Endometrial microvascular endothelial cells (primary cell): ENCODE results near the gene IGIP. TPM values are rescaled to one million over a fixed set of nuclear protein-coding genes. Genes with fewer than 3 reads are reported as not detected.

Experiments
- in situ Hi-C: cut with HindIII; loops from 2 replicates; pipeline ENCODE4 v1.10.0; 2017; ENCODE audit warnings: low sequenced_read_pairs, low pct_unique_long_range_greater_than_20kb; ENCODE audit errors: inconsistent ontology term
- total RNA-seq: library from RNA; depleted of rRNA; stranded (reverse); fragments of >200 nt; gene quantifications from one replicate; pipeline ENCODE4 v1.2.3, GENCODE V29; 2015; ENCODE audit errors: inconsistent ontology term

Gene IGIP
- total RNA-seq, 1 donor from 2014 or later, result 1.3 TPM

- in situ Hi-C loops, result no loop called here
These were observed 52.9 kb downstream of the IGIP start for GRCh38 chr5:140178482-140179116.

Other genes with a start within 250 kb of the IGIP start
- gene NRG2, start 82.6 kb upstream of the IGIP start, total RNA-seq, result 0.46 TPM
- gene PURA, start 11.8 kb upstream of the IGIP start, total RNA-seq, result 5.1 TPM
- gene CYSTM1, start 49.3 kb downstream of the IGIP start, total RNA-seq, result 42.2 TPM
- 180 TPM for gene PFDN1, start 177.2 kb downstream of the IGIP start, total RNA-seq
- 60.5 TPM for gene HBEGF, start 220.7 kb downstream of the IGIP start, total RNA-seq
- not detected for gene SLC4A9, start 234.3 kb downstream of the IGIP start, total RNA-seq